ENCODE measurements around the gene KRTAP1-1. TPM values are rescaled to one million over a fixed set of nuclear protein-coding genes. Genes with fewer than 3 reads are reported as not detected.
A peak's percentile ranks its signal among the peaks of the same experiment; 100 is the strongest.

KRTAP1-1 gene
- polyA plus RNA-seq, 2 of the 4 experiments (the other 2 are of a cell fraction), result not detected

DNA sequence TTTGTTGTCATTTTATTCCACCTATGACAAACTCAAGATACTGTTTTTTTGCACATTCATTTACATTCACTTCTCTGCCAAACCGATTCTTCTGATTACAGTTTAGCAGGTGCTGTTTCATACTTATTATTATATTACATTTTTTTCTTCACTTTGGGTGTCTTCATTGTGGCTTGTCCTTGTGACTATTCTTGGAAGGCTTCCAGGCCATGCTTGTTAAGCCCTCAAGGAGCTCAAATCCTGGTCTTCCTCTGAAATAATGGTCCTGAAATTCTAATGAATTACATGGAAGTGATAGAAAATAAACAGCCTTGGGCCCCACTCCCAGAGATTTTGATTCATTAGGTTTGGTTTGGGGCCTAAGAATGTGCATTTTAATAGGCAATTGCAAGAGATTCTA, 23.1 kb upstream of the KRTAP1-1 start:
- TF ChIP-seq MAFK (IDR thresholded peaks at IDR 0.05; ENCODE audit: partially characterized antibody) (no peak), CEBPB (IDR thresholded peaks at IDR 0.05) (no peak), JUNB (IDR thresholded peaks at IDR 0.05) (no peak), SMC3 (IDR thresholded peaks at IDR 0.05) (no peak), PHF8 (IDR thresholded peaks at IDR 0.05; ENCODE audit: borderline replicate concordance, low read depth) (no peak), ZSCAN20 (CRISPR knock-in tag; IDR thresholded peaks at IDR 0.05) (no peak), FOSL2 (IDR thresholded peaks at IDR 0.05) (no peak), FOSL2 (CRISPR knock-in tag; IDR thresholded peaks at IDR 0.05) (no peak), RNF2 (IDR thresholded peaks at IDR 0.05; ENCODE audit: borderline replicate concordance, low read depth) (no peak), RARB (CRISPR knock-in tag; IDR thresholded peaks at IDR 0.05) (no peak), HOXB13 (CRISPR knock-in tag; IDR thresholded peaks at IDR 0.05; ENCODE audit: low read depth) (no peak), HDAC2 (IDR thresholded peaks at IDR 0.05) (no peak)
- TF ChIP-seq, protein P1, sequence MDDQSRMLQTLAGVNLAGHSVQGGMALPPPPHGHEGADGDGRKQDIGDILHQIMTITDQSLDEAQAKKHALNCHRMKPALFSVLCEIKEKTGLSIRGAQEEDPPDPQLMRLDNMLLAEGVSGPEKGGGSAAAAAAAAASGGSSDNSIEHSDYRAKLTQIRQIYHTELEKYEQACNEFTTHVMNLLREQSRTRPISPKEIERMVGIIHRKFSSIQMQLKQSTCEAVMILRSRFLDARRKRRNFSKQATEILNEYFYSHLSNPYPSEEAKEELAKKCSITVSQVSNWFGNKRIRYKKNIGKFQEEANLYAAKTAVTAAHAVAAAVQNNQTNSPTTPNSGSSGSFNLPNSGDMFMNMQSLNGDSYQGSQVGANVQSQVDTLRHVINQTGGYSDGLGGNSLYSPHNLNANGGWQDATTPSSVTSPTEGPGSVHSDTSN (IDR thresholded peaks at IDR 0.05), result no peak
- TF ChIP-seq, protein P2, sequence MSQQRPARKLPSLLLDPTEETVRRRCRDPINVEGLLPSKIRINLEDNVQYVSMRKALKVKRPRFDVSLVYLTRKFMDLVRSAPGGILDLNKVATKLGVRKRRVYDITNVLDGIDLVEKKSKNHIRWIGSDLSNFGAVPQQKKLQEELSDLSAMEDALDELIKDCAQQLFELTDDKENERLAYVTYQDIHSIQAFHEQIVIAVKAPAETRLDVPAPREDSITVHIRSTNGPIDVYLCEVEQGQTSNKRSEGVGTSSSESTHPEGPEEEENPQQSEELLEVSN (IDR thresholded peaks at IDR 0.05; ENCODE audit: borderline replicate concordance, low read depth), result no peak
- POLR2A ChIA-PET, result no interaction called here
- FAIRE-seq (no peak), ATAC-seq (no peak), DNase-seq (ENCODE audit: low read depth in 1 of 2, low spot score in 1 of 2) (no peak)
- Histone ChIP-seq H3K27ac (no peak overlapping the region), H3K9me3 (no peaks in the 10 kb centered on the region), H3K4me3 (no peak overlapping the region), H3K4me1 (peaks cover 30% of the 10 kb centered on the region), H3K4me2 (no peak overlapping the region)
- CTCF ChIA-PET, result interaction anchor here (1.0 to 1.4 kb wide), 2 partner anchors 485 to 598 kb away, joined by 3 to 4 read pairs; no protein-coding TSS in a partner anchor
- 87% methylated on average over 1 of the region's 1 CpG for WGBS (ENCODE audit: missing lambda C conversion rate)

DNA sequence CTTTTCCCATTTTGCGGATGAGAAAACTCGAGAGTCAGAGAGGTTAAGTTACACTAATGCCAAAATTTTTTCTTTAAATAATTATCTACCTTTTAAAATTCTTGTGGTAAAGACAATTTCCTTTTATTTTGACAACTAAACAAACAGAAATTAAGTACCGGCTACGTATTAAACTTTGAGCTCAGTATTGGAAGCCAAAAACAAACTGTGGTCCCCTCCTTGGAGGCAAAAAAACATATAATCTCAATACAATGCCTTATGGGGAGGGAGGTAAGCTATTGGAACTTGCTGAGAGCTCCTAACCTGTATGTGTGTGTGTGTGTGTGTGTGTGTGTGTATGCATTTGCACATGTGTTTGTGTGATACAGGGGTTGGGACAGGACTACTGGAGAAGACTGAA, 22.2 kb upstream of the KRTAP1-1 start:
- no peaks in the 10 kb centered on the region for H3K9me3 ChIP-seq
- CTCF ChIA-PET, result interaction anchor here (0.7 to 1.4 kb wide), 2 partner anchors 12 to 599 kb away, joined by 3 to 4 read pairs; no protein-coding TSS in a partner anchor
- DNase-seq (ENCODE audit: low read depth in 1 of 2, low spot score in 1 of 2) (no peak), ATAC-seq (no peak), FAIRE-seq (no peak)
- H3K4me1 ChIP-seq, result peaks cover 39% of the 10 kb centered on the region
- POLR2A ChIA-PET, result no interaction called here
- H3K4me2 ChIP-seq, result no peak overlapping the region
- H3K4me3 ChIP-seq, result no peak overlapping the region
- TF ChIP-seq MYC (IDR thresholded peaks at IDR 0.05; ENCODE audit: borderline replicate concordance, low read length) (no peak), JUNB (IDR thresholded peaks at IDR 0.05) (no peak), ZFP36 (IDR thresholded peaks at IDR 0.05; ENCODE audit: borderline replicate concordance, partially characterized antibody) (no peak), CHD4 (IDR thresholded peaks at IDR 0.05; ENCODE audit: borderline replicate concordance) (no peak), RCOR1 (IDR thresholded peaks at IDR 0.05; ENCODE audit: low read depth, low read length) (no peak)
- 77% methylated on average over 4 of the region's 4 CpGs for WGBS (ENCODE audit: missing lambda C conversion rate)
- no peak overlapping the region for H3K27ac ChIP-seq

GRCh38 chr17:41061964-41062363, 20.7 kb upstream of the KRTAP1-1 start:
- POLR2A ChIA-PET, result no interaction called here
- peak; percentile 23 to 52 for DNase-seq (ENCODE audit: low read depth in 1 of 2, low spot score in 1 of 2)
- TF ChIP-seq, protein P1 (IDR thresholded peaks at IDR 0.05), result no peak
- no peak for TF ChIP-seq HOXA7 (CRISPR knock-in tag; IDR thresholded peaks at IDR 0.05)
- no peak for TF ChIP-seq SMC3 (IDR thresholded peaks at IDR 0.05)
- no peak for TF ChIP-seq ATOH8 (CRISPR knock-in tag; IDR thresholded peaks at IDR 0.05; ENCODE audit: low read depth)
- no peak for TF ChIP-seq BHLHE40 (IDR thresholded peaks at IDR 0.05; ENCODE audit: low read depth, low read length)
- TF ChIP-seq ZFP36 (IDR thresholded peaks at IDR 0.05; ENCODE audit: borderline replicate concordance, partially characterized antibody), result no peak
- TF ChIP-seq FOXS1 (CRISPR knock-in tag; IDR thresholded peaks at IDR 0.05), result 0 out of 2 replicates have a peak, but pooled peaks have one; percentile 35
- no peak for TF ChIP-seq JUNB (IDR thresholded peaks at IDR 0.05)
- TF ChIP-seq NPAS2 (CRISPR knock-in tag; IDR thresholded peaks at IDR 0.05; ENCODE audit: borderline replicate concordance), result no peak
- TF ChIP-seq, protein P3, sequence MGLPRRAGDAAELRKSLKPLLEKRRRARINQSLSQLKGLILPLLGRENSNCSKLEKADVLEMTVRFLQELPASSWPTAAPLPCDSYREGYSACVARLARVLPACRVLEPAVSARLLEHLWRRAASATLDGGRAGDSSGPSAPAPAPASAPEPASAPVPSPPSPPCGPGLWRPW (IDR thresholded peaks at IDR 0.05), result no peak
- no peak for TF ChIP-seq CHD2 (IDR thresholded peaks at IDR 0.05; ENCODE audit: low read length, partially characterized antibody)
- TF ChIP-seq TFCP2L1 (CRISPR knock-in tag; IDR thresholded peaks at IDR 0.05), result no peak
- TF ChIP-seq RAD21 (conservative IDR thresholded peaks at IDR 0.05 in 1 of 2, IDR thresholded peaks at IDR 0.05 in 1 of 2), result 0 out of 5 replicates have a peak, but pooled peaks have one; percentile 11
- no peak for TF ChIP-seq HOXB13 (CRISPR knock-in tag; IDR thresholded peaks at IDR 0.05; ENCODE audit: low read depth)
- TF ChIP-seq MAX (IDR thresholded peaks at IDR 0.05), result peak; percentile 49
- TF ChIP-seq, protein P2 (IDR thresholded peaks at IDR 0.05; ENCODE audit: borderline replicate concordance, low read depth), result peak; percentile 25; the same call in 1 of the 2 replicates
- TF ChIP-seq SREBF2 (IDR thresholded peaks at IDR 0.05), result no peak
- no peak for TF ChIP-seq NR3C1 (IDR thresholded peaks at IDR 0.05)
- TF ChIP-seq RCOR1 (IDR thresholded peaks at IDR 0.05; ENCODE audit: low read depth, low read length), result no peak
- H3K4me2 ChIP-seq, result peak overlapping the region; percentile 8; the same call in 1 of the 3 replicates
- CTCF ChIA-PET, result interaction anchor here (1.0 kb wide), 1 partner anchor 205 kb away, joined by 3 read pairs; no protein-coding TSS in a partner anchor
- peaks cover 42% of the 10 kb centered on the region for H3K4me1 ChIP-seq
- FAIRE-seq, result peak; percentile 59
- WGBS (ENCODE audit: missing lambda C conversion rate), result 80% methylated on average over 1 of the region's 1 CpG
- no peak overlapping the region for H3K4me3 ChIP-seq
- H3K9me3 ChIP-seq, result no peaks in the 10 kb centered on the region
- peak overlapping the region in 1 of 2 experiments; percentile 29; a peak in 2 of 6 replicates for H3K27ac ChIP-seq
- ATAC-seq, result peak in 1 of 2 experiments; percentile 48; a peak in 3 of 6 replicates

All from A549 (cell line).